Measurements from ENCODE around the gene HOXA5.

DNA sequence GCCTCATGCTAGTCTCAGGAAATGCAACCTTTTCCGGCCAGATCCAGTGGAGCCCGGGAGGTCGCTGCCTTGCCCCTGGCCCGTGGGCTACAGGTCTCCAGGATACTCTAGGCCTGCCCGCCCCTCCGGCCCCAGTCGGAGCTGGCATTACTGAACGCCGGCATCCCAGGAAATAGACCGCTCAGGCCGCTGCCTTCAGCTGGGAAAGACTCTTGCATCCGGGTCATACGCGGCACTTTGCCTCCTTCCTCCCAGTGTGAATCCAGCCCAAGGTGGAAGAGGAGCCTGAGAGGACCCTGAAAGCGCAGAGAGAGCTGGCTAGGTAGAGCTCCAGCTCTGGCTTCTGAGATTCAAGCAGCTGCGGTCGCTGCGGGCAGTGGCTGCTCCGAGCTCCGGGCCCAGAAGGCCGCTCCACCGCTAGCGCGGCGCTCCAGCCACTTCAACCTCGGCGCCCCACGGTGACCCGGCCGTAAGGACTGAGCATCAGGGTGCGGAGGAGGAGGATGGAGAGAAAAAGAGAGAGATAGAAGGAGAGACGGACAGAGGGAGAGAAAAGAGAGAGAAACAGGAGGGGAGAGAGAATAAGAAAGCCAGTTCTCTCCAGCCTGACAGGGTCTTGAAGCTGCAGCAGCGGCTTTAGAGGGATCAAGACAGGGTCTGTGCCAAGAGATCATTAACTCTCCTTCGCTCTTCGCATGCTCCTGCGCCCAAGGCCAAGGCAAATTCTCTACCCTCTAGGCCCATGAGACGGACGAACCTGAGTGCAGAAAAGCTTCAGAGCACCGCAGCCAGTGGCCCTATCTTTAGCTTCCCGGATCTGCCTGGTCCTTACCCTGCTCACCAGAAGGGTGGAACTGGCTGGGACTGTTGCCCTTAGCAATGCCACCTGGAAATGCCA, 32.4 kb upstream of the HOXA5 start:
- TF ChIP-seq, protein P1, sequence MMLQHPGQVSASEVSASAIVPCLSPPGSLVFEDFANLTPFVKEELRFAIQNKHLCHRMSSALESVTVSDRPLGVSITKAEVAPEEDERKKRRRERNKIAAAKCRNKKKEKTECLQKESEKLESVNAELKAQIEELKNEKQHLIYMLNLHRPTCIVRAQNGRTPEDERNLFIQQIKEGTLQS (IDR thresholded peaks at IDR 0.05; ENCODE audit: borderline replicate concordance, extremely low read depth, low read depth, low read length) = no peak
- no peak for TF ChIP-seq CTCF (IDR thresholded peaks at IDR 0.05 in 2 of 3, conservative IDR thresholded peaks at IDR 0.05 in 1 of 3; ENCODE audit: control insufficient read depth in 2 of 3, extremely low read depth in 1 of 3, insufficient read depth in 1 of 3, low read depth in 3 of 3, low read length in 3 of 3)
- no peak for TF ChIP-seq ZNF274 (IDR thresholded peaks at IDR 0.05; ENCODE audit: insufficient read depth, insufficient read length)
- TF ChIP-seq, protein P2, sequence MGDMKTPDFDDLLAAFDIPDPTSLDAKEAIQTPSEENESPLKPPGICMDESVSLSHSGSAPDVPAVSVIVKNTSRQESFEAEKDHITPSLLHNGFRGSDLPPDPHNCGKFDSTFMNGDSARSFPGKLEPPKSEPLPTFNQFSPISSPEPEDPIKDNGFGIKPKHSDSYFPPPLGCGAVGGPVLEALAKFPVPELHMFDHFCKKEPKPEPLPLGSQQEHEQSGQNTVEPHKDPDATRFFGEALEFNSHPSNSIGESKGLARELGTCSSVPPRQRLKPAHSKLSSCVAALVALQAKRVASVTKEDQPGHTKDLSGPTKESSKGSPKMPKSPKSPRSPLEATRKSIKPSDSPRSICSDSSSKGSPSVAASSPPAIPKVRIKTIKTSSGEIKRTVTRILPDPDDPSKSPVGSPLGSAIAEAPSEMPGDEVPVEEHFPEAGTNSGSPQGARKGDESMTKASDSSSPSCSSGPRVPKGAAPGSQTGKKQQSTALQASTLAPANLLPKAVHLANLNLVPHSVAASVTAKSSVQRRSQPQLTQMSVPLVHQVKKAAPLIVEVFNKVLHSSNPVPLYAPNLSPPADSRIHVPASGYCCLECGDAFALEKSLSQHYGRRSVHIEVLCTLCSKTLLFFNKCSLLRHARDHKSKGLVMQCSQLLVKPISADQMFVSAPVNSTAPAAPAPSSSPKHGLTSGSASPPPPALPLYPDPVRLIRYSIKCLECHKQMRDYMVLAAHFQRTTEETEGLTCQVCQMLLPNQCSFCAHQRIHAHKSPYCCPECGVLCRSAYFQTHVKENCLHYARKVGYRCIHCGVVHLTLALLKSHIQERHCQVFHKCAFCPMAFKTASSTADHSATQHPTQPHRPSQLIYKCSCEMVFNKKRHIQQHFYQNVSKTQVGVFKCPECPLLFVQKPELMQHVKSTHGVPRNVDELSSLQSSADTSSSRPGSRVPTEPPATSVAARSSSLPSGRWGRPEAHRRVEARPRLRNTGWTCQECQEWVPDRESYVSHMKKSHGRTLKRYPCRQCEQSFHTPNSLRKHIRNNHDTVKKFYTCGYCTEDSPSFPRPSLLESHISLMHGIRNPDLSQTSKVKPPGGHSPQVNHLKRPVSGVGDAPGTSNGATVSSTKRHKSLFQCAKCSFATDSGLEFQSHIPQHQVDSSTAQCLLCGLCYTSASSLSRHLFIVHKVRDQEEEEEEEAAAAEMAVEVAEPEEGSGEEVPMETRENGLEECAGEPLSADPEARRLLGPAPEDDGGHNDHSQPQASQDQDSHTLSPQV (IDR thresholded peaks at IDR 0.05) = no peak
- no peak for TF ChIP-seq KDM1A (IDR thresholded peaks at IDR 0.05; ENCODE audit: borderline replicate concordance)
- TF ChIP-seq NFIC (IDR thresholded peaks at IDR 0.05; ENCODE audit: low read depth, low read length) = no peak
- TF ChIP-seq POLR2AphosphoS5 (IDR thresholded peaks at IDR 0.05; ENCODE audit: low read length) = no peak
- no peak for TF ChIP-seq CBFB (IDR thresholded peaks at IDR 0.05; ENCODE audit: low read depth)
- no peak for TF ChIP-seq EP300 (IDR thresholded peaks at IDR 0.05; ENCODE audit: borderline replicate concordance in 1 of 2, control insufficient read depth in 1 of 2, low read depth in 2 of 2, low read length in 2 of 2)
